HTERT RPE-1 (cell line): Measurements from ENCODE around the gene PAFAH1B1.
"Not testable (repeated sequence)": the region's sequence is repeated elsewhere in the genome, so short reads cannot be mapped to it uniquely, and the experiment has no call there.

Experiments
- in situ Hi-C: fragments of 300-500 bp; cut with MboI; formaldehyde crosslinking; loops from 4 replicates; pipeline ENCODE4 v1.14.3; 2020; ENCODE audit warnings: low sequenced_read_pairs

PAFAH1B1 gene

GRCh38 chr17:2688351-2689342 lies 95.2 kb downstream of the PAFAH1B1 start:
- in situ Hi-C loops, result no loop called here

GRCh38 chr17:2689411-2690164 lies 96.1 kb downstream of the PAFAH1B1 start:
- in situ Hi-C loops, result no loop called here

- in situ Hi-C loops, result no loop called here
These were observed 97.0 kb downstream of the PAFAH1B1 start for GRCh38 chr17:2690165-2691068.

- in situ Hi-C loops, result no loop called here
These were observed 97.8 kb downstream of the PAFAH1B1 start for GRCh38 chr17:2691069-2691871.

- in situ Hi-C loops, result no loop called here
These were observed 98.7 kb downstream of the PAFAH1B1 start for GRCh38 chr17:2691965-2692780.

- in situ Hi-C loops, result no loop called here
These were observed 99.3 kb downstream of the PAFAH1B1 start for GRCh38 chr17:2692781-2693135.

- in situ Hi-C loops, result no loop called here
These were observed 100.3 kb downstream of the PAFAH1B1 start for GRCh38 chr17:2693561-2694380.

GRCh38 chr17:2694381-2695242 lies 101.2 kb downstream of the PAFAH1B1 start:
- in situ Hi-C loops, result no loop called here

- in situ Hi-C loops, result no loop called here
These were observed 101.9 kb downstream of the PAFAH1B1 start for GRCh38 chr17:2695243-2695960.

- in situ Hi-C loops, result no loop called here
These were observed 102.7 kb downstream of the PAFAH1B1 start for GRCh38 chr17:2695961-2696760.

GRCh38 chr17:2697611-2698162 lies 104.2 kb downstream of the PAFAH1B1 start:
- in situ Hi-C loops, result no loop called here

- in situ Hi-C loops, result not testable (repeated sequence)
These were observed 105.9 kb downstream of the PAFAH1B1 start for GRCh38 chr17:2699216-2699805.

- in situ Hi-C loops, result no loop called here
These were observed 106.6 kb downstream of the PAFAH1B1 start for GRCh38 chr17:2700030-2700490.

GRCh38 chr17:2700491-2701141 lies 107.2 kb downstream of the PAFAH1B1 start:
- in situ Hi-C loops, result no loop called here
